A549 (cell line): ENCODE results near the gene COPZ2. TPM values are rescaled to one million over a fixed set of nuclear protein-coding genes. Genes with fewer than 3 reads are reported as not detected.
A peak's percentile ranks its signal among the peaks of the same experiment; 100 is the strongest.

Source experiments
- ATAC-seq, 2 experiments: fragments of 200-7000 bp in 1 of 2; fragments of >200 bp in 1 of 2; cut with Nextera tagmentation in 1 of 2; cut with Tn5 transposase in 1 of 2; 3 replicates each; pipeline versions ENCODE4 v1.8.0 to v1.9.1; 2018 to 2020; ENCODE audit warnings: mild to moderate bottlenecking in 1 of 2, moderate library complexity in 1 of 2
- CTCF ChIA-PET: fragments of 300-600 bp; sonication (Branson Sonifier 250); formaldehyde crosslinking; extraction: SDS; loops from one replicate; lab custom pipeline; 2021; ENCODE audit warnings: antibody characterized with exemption, inconsistent platforms; lab: Yijun Ruan, JAX
- POLR2A ChIA-PET: fragments of 350-600 bp; formaldehyde crosslinking; extraction: SDS; loops from one replicate; lab custom pipeline; 2021; ENCODE audit warnings: antibody characterized with exemption, inconsistent platforms; lab: Yijun Ruan, JAX
- DNase-seq, 2 experiments: peaks; one replicate each; pipeline versions ENCODE4 v3.0.0 to v3.0.0-alpha.2; 2011 to 2016; ENCODE audit warnings: low read depth in 1 of 2, low spot score in 1 of 2
- FAIRE-seq: peaks from 2 replicates; lab custom pipeline; 2011; peaks lifted over from hg19 to GRCh38; lab: Jason Lieb, UNC
- H3K27ac ChIP-seq, 2 experiments: fragments of >200 bp; sonication (Bioruptor Twin); formaldehyde crosslinking; 3 replicates each; pipeline ENCODE4 v1.5.1; 2016 to 2017
- H3K4me1 ChIP-seq: fragments of >200 bp; sonication (Bioruptor Twin); formaldehyde crosslinking; 3 replicates; pipeline ENCODE4 v1.6.1; 2016
- H3K4me2 ChIP-seq: fragments of >200 bp; sonication (Bioruptor Twin); formaldehyde crosslinking; 3 replicates; pipeline ENCODE4 v1.6.1; 2016
- H3K4me3 ChIP-seq: fragments of >200 bp; sonication (Bioruptor Twin); formaldehyde crosslinking; 3 replicates; pipeline ENCODE4 v1.5.1; 2016
- H3K9me3 ChIP-seq: fragments of >200 bp; sonication (Bioruptor Twin); formaldehyde crosslinking; 3 replicates; pipeline ENCODE4 v1.6.1; 2016
- CBX8 ChIP-seq: fragments of 200-600 bp; sonication (generic); IDR thresholded peaks from 2 replicates; pipeline ENCODE4 v1.6.1; 2016
- EP300 ChIP-seq, 2 experiments: fragments of >200 bp; sonication (Bioruptor Twin); formaldehyde crosslinking; IDR thresholded peaks; 2 replicates in 1 of 2; 3 replicates in 1 of 2; pipeline ENCODE4 v1.6.1; 2016 to 2017
- FOSL2 ChIP-seq, 2 experiments: fragments of 450-650 bp in 1 of 2; fragments of >200 bp in 1 of 2; sonication (Bioruptor Twin) in 1 of 2; formaldehyde crosslinking; IDR thresholded peaks; 2 replicates each; pipeline versions ENCODE4 v1.5.0 to v1.6.1; 2016 to 2020; ENCODE audit warnings: mild to moderate bottlenecking in 1 of 2, moderate library complexity in 1 of 2
- HES2 ChIP-seq: fragments of >200 bp; sonication (Bioruptor Twin); formaldehyde crosslinking; IDR thresholded peaks from 2 replicates; pipeline ENCODE4 v1.6.1; 2016
- JUN ChIP-seq, 2 experiments: fragments of >200 bp; sonication (Bioruptor Twin); formaldehyde crosslinking; IDR thresholded peaks; 2 replicates in 1 of 2; 3 replicates in 1 of 2; pipeline ENCODE4 v1.6.1; 2016 to 2017
- MAFK ChIP-seq: fragments of 450-650 bp; IDR thresholded peaks from 2 replicates; pipeline ENCODE4 v1.6.1; 2014; ENCODE audit not compliant: partially characterized antibody
- MAX ChIP-seq: IDR thresholded peaks from 2 replicates; pipeline ENCODE4 v1.6.1; 2012
- NR3C1 ChIP-seq: fragments of >200 bp; sonication (Bioruptor Twin); formaldehyde crosslinking; IDR thresholded peaks from 3 replicates; pipeline ENCODE4 v1.6.1; 2017
- RAD21 ChIP-seq, 2 experiments: fragments of >200 bp in 1 of 2; sonication (Bioruptor Twin) in 1 of 2; formaldehyde crosslinking in 1 of 2; IDR thresholded peaks in 1 of 2; conservative IDR thresholded peaks in 1 of 2; 2 replicates in 1 of 2; 3 replicates in 1 of 2; pipeline ENCODE4 v1.6.1; 2012 to 2018; ENCODE audit warnings: inconsistent platforms in 1 of 2
- RCOR1 ChIP-seq: fragments of 150-350 bp; IDR thresholded peaks from 2 replicates; pipeline ENCODE4 v1.6.1; 2014; ENCODE audit warnings: antibody characterized with exemption, low read length, low read depth
- REST ChIP-seq: fragments of 200-600 bp; sonication (generic); IDR thresholded peaks from 2 replicates; pipeline ENCODE4 v1.6.1; 2016; ENCODE audit warnings: antibody characterized with exemption, mild to moderate bottlenecking, moderate library complexity
- RFX5 ChIP-seq: fragments of 450-650 bp; IDR thresholded peaks from 2 replicates; pipeline ENCODE4 v1.7.1; 2014; ENCODE audit warnings: antibody characterized with exemption, mild to moderate bottlenecking, moderate library complexity
- TP53 ChIP-seq: fragments of 250-450 bp; sonication (Bioruptor Pico); IDR thresholded peaks from 2 replicates; pipeline ENCODE4 v1.5.0; 2021; ENCODE audit warnings: mild to moderate bottlenecking, moderate library complexity
- USF2 ChIP-seq: fragments of 450-650 bp; IDR thresholded peaks from 2 replicates; pipeline ENCODE4 v1.6.1; 2014; ENCODE audit warnings: antibody characterized with exemption
- WGBS: methylation state at CpG from one replicate; pipeline ENCODE4 v1.1.6; 2017; ENCODE audit errors: missing lambda C conversion rate; 5-methylcytosine and 5-hydroxymethylcytosine counted together
- polyA plus RNA-seq, 4 experiments: library from polyadenylated mRNA; depleted of rRNA in 3 of 4; stranded (reverse); fragments of >200 nt; fragmentation: RNase III in 1 of 4; extraction: RNeasy Plus Mini Kit Qiagen cat#74134 plus additional on column Dnase treatment in 1 of 4; gene quantifications; 2 replicates in 3 of 4; 3 replicates in 1 of 4; pipeline ENCODE4 v1.2.3, GENCODE V29; 2011 to 2017

The COPZ2 gene
- polyA plus RNA-seq, 2 of the 4 experiments (the other 2 are of a cell fraction) = 10.6 to 19.3 TPM

GRCh38 chr17:48055531-48056245, 18.1 kb upstream of the COPZ2 start:
- ChIA-PET POLR2A (interaction anchor here (0.6 to 2.0 kb wide), 6 partner anchors 9 to 45 kb away, joined by 3 to 8 read pairs (median 4); no protein-coding TSS in a partner anchor), CTCF (interaction anchor here (0.6 to 46.6 kb wide), 9 partner anchors 8 to 919 kb away, joined by 3 to 1398 read pairs (median 4); partner anchors contain the start of genes CDK5RAP3, COPZ2 and NFE2L1)
- ATAC-seq = peak; percentile 36 to 69
- H3K27ac ChIP-seq = peak overlapping the region; percentile 90 to 95
- H3K4me1 ChIP-seq = peaks cover 60% of the 10 kb centered on the region
- WGBS = 70% methylated on average over 5 of the region's 5 CpGs
- H3K4me2 ChIP-seq = peak overlapping the region; percentile 94; the same call in 2 of the 3 replicates
- H3K4me3 ChIP-seq = no peak overlapping the region
- DNase-seq = peak in 1 of 2 experiments; percentile 78
- FAIRE-seq = no peak
- H3K9me3 ChIP-seq = no peaks in the 10 kb centered on the region
- TF ChIP-seq HES2 (no peak), EP300 (IDR thresholded peaks at IDR 0.05) (0 out of 5 replicates have a peak, but pooled peaks of 1 of the 2 experiments have one; percentile 24), RCOR1 (no peak), JUN (IDR thresholded peaks at IDR 0.05) (peak in 1 of 2 experiments; percentile 25; a peak in 1 of 5 replicates)

- Histone ChIP-seq H3K4me1 (peaks cover 72% of the 10 kb centered on the region), H3K4me2 (peak overlapping the region; percentile 94; the same call in 2 of the 3 replicates), H3K4me3 (no peak overlapping the region), H3K9me3 (no peaks in the 10 kb centered on the region), H3K27ac (peak overlapping the region; percentile 90 to 95)
- DNase-seq = no peak
- peak in 1 of 2 experiments; percentile 6; a peak in 2 of 6 replicates for ATAC-seq
- no peak for FAIRE-seq
- ChIA-PET POLR2A (interaction anchor here (0.6 to 2.0 kb wide), 5 partner anchors 7 to 204 kb away, joined by 3 to 8 read pairs (median 4); partner anchors contain the start of gene SP6), CTCF (interaction anchor here (1.0 to 46.6 kb wide), 5 partner anchors 7 to 563 kb away, joined by 3 to 1398 read pairs (median 3); partner anchors contain the start of genes COPZ2 and NFE2L1)
- TF ChIP-seq HES2 (no peak), REST (no peak), CBX8 (no peak), RFX5 (no peak), MAX (no peak), USF2 (no peak), RAD21 (conservative IDR thresholded peaks at IDR 0.05 in 1 of 2, IDR thresholded peaks at IDR 0.05 in 1 of 2) (no peak), MAFK (no peak), FOSL2 (IDR thresholded peaks at IDR 0.05) (no peak), FOSL2 (CRISPR knock-in tag; IDR thresholded peaks at IDR 0.05) (no peak), NR3C1 (no peak), TP53 (CRISPR knock-in tag) (no peak), RCOR1 (no peak)
- 86% methylated on average over 28 of the region's 34 CpGs for WGBS
Observed at GRCh38 chr17:48054238-48055185, 16.9 kb upstream of the COPZ2 start.
